HG02840 (cell line): ENCODE results near the gene CD7.

ENCODE experiments used
- ATAC-seq: cut with Tn5 transposase; IDR thresholded peaks from one replicate; pipeline ENCODE4 v1.9.1; 2021; ENCODE audit warnings: mild to moderate bottlenecking, moderate library complexity, moderate number of reproducible peaks; ENCODE audit not compliant: unreplicated experiment, low FRiP score

Gene CD7

GRCh38 chr17:82300707-82301270 is 16.6 kb downstream of the CD7 start:
- ATAC-seq, result no peak

- no peak for ATAC-seq
Measured at GRCh38 chr17:82300228-82300627, 17.2 kb downstream of the CD7 start.

GRCh38 chr17:82299452-82299851 is 18.0 kb downstream of the CD7 start:
- ATAC-seq, result no peak

GRCh38 chr17:82298538-82299421 is 18.6 kb downstream of the CD7 start:
- no peak for ATAC-seq

- ATAC-seq, result peak; percentile 45
Measured at GRCh38 chr17:82297714-82298537, 19.5 kb downstream of the CD7 start.

GRCh38 chr17:82297280-82297713 is 20.1 kb downstream of the CD7 start:
- no peak for ATAC-seq

GRCh38 chr17:82296511-82297279 is 20.7 kb downstream of the CD7 start:
- no peak for ATAC-seq

- no peak for ATAC-seq
Measured at GRCh38 chr17:82295472-82295814, 22.0 kb downstream of the CD7 start.

- ATAC-seq, result no peak
Measured at GRCh38 chr17:82294064-82294773, 23.2 kb downstream of the CD7 start.

- peak; percentile 95 for ATAC-seq
Measured at GRCh38 chr17:82292251-82293154, 24.9 kb downstream of the CD7 start.

GRCh38 chr17:82291582-82292250 is 25.7 kb downstream of the CD7 start:
- ATAC-seq, result no peak

- ATAC-seq, result no peak
Measured at GRCh38 chr17:82287868-82288801, 29.3 kb downstream of the CD7 start.

- ATAC-seq, result no peak
Measured at GRCh38 chr17:82287013-82287867, 30.2 kb downstream of the CD7 start.

GRCh38 chr17:82285141-82285540 is 32.3 kb downstream of the CD7 start:
- ATAC-seq, result no peak

- ATAC-seq, result no peak
Measured at GRCh38 chr17:82283208-82283749, 34.1 kb downstream of the CD7 start.
